ENCODE measurements around the gene HOXD3.

- TF ChIP-seq TEAD4 (IDR thresholded peaks at IDR 0.05) (no peak), CEBPB (IDR thresholded peaks at IDR 0.05) (no peak), CREB1 (IDR thresholded peaks at IDR 0.05; ENCODE audit: low read depth) (no peak), EGR1 (IDR thresholded peaks at IDR 0.05) (no peak)
Measured at GRCh38 chr2:176124947-176125771, 31.9 kb upstream of the HOXD3 start.
